Colonic mucosa (tissue), 4 donors: ENCODE data around the gene JDP2. TPM values are rescaled to one million over a fixed set of nuclear protein-coding genes. Genes with fewer than 3 reads are reported as not detected.

Experiments
- DNase-seq: peaks from one replicate; pipeline ENCODE4 v3.0.0-alpha.2; 2020
- H3K27ac ChIP-seq: fragments of 200-600 bp; one replicate; pipeline ENCODE4 v1.8.0; 2021
- H3K27me3 ChIP-seq: fragments of 200-600 bp; one replicate; pipeline ENCODE4 v1.8.0; 2021
- H3K36me3 ChIP-seq: fragments of 200-600 bp; one replicate; pipeline ENCODE4 v1.8.0; 2021
- H3K4me1 ChIP-seq: fragments of 200-600 bp; one replicate; pipeline ENCODE4 v1.8.0; 2021; ENCODE audit warnings: mild to moderate bottlenecking
- H3K4me3 ChIP-seq: fragments of 200-600 bp; one replicate; pipeline ENCODE4 v1.8.0; 2021
- H3K9ac ChIP-seq, 2 donors: one replicate each; pipeline ENCODE4 v1.7.0; 2013; ENCODE audit warnings: control low read depth in 2 of 2, low read depth in 2 of 2, low read length in 2 of 2
- H3K9me3 ChIP-seq: fragments of 200-600 bp; one replicate; pipeline ENCODE4 v1.8.0; 2021
- intact Hi-C: fragments of 100-400 bp; cut with DNase I; formaldehyde crosslinking; loops from one replicate; pipeline ENCODE4 v1.14.1; 2022
- total RNA-seq, 2 donors: library from RNA; stranded (reverse); fragmentation: NEBNext Ultra II Directional in 1 of 2; extraction: Animal tissue kit (Norgen Biotek cat#: 25700) in 1 of 2; gene quantifications; one replicate each; pipeline ENCODE4 v1.2.1, GENCODE V29; 2021
- TF ChIP-seq, protein P1 (sequence below): fragments of 200-600 bp; IDR thresholded peaks from one replicate; pipeline ENCODE4 v1.8.0; 2022; ENCODE audit warnings: antibody characterized with exemption, mild to moderate bottlenecking
- donor health status: healthy.
- donor health status: DM: no; HTN: no; CAD: no.
- donor health status: DM: no; HTN: no; CAD: no.

JDP2 gene
- total RNA-seq, 2 donors from 2014 or later = 19.4 to 37.1 TPM

DNA sequence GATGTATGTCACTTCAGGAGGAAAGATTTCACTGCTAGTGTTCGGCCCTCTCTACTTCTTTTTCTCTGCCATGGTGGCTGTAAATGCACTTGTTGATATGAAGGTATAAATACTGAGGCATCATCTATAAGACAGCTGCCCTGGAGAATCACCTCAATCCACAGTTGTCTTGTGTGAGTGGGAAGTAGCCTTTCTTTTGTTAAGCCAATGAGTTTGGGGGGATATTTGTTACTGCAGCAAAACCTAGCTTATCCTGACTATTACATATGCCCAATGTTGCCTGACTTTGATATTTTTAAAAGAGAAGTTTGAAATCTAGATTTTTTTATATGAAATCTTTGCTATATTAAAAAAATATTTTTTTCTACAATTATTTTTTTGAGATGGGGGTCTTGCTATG, 3.3 kb upstream of the JDP2 start:
- TF ChIP-seq, protein P1, sequence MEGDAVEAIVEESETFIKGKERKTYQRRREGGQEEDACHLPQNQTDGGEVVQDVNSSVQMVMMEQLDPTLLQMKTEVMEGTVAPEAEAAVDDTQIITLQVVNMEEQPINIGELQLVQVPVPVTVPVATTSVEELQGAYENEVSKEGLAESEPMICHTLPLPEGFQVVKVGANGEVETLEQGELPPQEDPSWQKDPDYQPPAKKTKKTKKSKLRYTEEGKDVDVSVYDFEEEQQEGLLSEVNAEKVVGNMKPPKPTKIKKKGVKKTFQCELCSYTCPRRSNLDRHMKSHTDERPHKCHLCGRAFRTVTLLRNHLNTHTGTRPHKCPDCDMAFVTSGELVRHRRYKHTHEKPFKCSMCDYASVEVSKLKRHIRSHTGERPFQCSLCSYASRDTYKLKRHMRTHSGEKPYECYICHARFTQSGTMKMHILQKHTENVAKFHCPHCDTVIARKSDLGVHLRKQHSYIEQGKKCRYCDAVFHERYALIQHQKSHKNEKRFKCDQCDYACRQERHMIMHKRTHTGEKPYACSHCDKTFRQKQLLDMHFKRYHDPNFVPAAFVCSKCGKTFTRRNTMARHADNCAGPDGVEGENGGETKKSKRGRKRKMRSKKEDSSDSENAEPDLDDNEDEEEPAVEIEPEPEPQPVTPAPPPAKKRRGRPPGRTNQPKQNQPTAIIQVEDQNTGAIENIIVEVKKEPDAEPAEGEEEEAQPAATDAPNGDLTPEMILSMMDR = no peak
- Histone ChIP-seq H3K9me3 (no peaks in the 10 kb centered on the region), H3K4me3 (no peak overlapping the region), H3K36me3 (no peaks in the 10 kb centered on the region), H3K27ac (no peak overlapping the region), H3K4me1 (peaks cover 4% of the 10 kb centered on the region), H3K9ac (no peak overlapping the region), H3K27me3 (no peaks in the 10 kb centered on the region)
- DNase-seq = no peak
- intact Hi-C loops = loop anchor here (10.0 kb wide), 1 partner anchor 50 kb away; no protein-coding TSS in a partner anchor

DNA sequence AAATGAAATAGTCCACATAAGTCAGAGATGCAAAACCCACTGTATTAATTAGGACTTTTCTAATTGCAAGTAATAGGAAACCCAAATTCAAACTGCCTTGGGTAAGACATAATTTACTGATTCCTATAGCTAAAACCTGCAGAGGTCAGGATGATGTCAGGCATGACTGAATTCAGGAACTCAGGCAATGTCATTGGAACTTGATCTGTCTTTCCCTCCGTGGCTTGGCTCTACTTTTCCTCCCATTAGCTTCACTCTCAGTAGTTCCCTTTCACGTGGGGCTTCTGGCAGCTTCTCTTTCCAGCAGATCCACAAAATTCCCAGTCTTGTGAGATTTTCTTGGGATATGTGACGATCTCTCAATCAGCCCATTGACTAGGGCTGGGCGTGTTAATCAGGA, 2.4 kb upstream of the JDP2 start:
- no peak overlapping the region for H3K27ac ChIP-seq
- no peak overlapping the region for H3K9ac ChIP-seq
- intact Hi-C loops = loop anchor here (10.0 kb wide), 1 partner anchor 49 kb away; no protein-coding TSS in a partner anchor
- H3K4me3 ChIP-seq = no peak overlapping the region
- H3K27me3 ChIP-seq = no peaks in the 10 kb centered on the region
- H3K9me3 ChIP-seq = no peaks in the 10 kb centered on the region
- peaks cover 11% of the 10 kb centered on the region for H3K4me1 ChIP-seq
- no peak for DNase-seq
- TF ChIP-seq, protein P1 = no peak
- no peaks in the 10 kb centered on the region for H3K36me3 ChIP-seq

DNA sequence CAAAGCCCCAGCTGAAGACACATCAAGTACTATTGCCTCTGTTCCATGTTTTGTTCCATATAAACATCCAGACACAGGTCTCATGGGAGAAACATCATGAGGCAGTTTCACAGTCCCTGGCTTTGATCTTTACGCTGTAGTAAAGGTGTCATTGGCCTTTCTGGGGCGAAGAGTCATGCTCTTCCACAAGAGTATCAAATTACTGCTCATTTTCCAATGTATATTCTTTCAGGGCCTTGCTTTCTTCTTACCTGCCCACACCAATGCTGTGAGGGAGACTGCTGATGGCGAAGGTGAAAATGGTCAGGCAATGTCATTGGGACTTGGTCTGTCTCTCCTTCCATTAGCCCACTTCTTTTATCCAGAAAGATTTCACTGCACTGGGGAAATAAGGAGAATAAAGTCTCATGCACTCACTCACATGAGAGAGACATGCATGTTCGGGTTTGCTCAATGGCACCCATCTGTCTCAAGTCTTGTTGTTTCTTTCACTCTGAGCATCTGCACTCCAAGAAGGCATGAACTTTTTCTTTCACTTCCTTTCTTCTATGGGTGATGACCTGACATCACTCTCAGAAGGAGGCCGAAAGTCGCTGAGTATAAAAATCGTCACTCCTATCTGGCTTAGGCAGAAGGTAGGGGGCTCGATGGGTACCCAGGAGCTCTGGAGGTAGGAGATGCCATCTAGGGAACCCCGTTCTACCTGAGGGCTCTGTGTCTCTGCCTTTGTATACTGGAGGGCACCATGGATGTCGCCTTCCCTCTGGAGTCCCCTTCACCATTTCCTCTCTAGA, 1.3 kb upstream of the JDP2 start:
- intact Hi-C loops = loop anchor here (10.0 kb wide), 1 partner anchor 48 kb away; no protein-coding TSS in a partner anchor
- Histone ChIP-seq H3K27ac (peak overlapping the region; percentile 73), H3K9ac (peak overlapping the region; percentile 71 to 79), H3K4me3 (peak overlapping the region; percentile 70), H3K9me3 (no peaks in the 10 kb centered on the region), H3K27me3 (no peaks in the 10 kb centered on the region), H3K4me1 (peaks cover 11% of the 10 kb centered on the region), H3K36me3 (no peaks in the 10 kb centered on the region)
- DNase-seq = no peak
- TF ChIP-seq, protein P1 = no peak

DNA sequence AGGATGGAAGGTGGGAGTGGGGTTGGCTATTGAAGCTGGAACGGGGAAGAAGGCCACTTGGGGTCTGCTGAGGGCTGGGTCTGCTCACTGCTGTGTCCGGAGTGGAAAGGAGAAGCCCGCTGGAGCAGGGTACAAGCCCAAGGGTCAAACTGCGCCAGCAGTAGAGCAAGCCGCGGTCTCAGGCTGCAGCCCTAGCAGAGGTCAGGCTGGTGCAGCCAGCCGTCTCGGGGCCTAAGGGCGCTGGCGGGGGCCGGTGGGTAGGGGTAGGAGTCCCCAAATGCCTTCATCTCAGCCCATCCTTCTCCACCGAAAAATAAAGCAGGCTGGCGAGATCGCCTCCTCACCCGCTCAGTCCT, 718 bp upstream of the JDP2 start:
- TF ChIP-seq, protein P1 = no peak
- H3K36me3 ChIP-seq = no peaks in the 10 kb centered on the region
- intact Hi-C loops = loop anchor here (10.0 kb wide), 1 partner anchor 48 kb away; no protein-coding TSS in a partner anchor
- peak overlapping the region; percentile 73 for H3K27ac ChIP-seq
- DNase-seq = no peak
- peaks cover 11% of the 10 kb centered on the region for H3K4me1 ChIP-seq
- peak overlapping the region; percentile 71 to 79 for H3K9ac ChIP-seq
- H3K4me3 ChIP-seq = peak overlapping the region; percentile 70
- H3K27me3 ChIP-seq = no peaks in the 10 kb centered on the region
- H3K9me3 ChIP-seq = no peaks in the 10 kb centered on the region

DNA sequence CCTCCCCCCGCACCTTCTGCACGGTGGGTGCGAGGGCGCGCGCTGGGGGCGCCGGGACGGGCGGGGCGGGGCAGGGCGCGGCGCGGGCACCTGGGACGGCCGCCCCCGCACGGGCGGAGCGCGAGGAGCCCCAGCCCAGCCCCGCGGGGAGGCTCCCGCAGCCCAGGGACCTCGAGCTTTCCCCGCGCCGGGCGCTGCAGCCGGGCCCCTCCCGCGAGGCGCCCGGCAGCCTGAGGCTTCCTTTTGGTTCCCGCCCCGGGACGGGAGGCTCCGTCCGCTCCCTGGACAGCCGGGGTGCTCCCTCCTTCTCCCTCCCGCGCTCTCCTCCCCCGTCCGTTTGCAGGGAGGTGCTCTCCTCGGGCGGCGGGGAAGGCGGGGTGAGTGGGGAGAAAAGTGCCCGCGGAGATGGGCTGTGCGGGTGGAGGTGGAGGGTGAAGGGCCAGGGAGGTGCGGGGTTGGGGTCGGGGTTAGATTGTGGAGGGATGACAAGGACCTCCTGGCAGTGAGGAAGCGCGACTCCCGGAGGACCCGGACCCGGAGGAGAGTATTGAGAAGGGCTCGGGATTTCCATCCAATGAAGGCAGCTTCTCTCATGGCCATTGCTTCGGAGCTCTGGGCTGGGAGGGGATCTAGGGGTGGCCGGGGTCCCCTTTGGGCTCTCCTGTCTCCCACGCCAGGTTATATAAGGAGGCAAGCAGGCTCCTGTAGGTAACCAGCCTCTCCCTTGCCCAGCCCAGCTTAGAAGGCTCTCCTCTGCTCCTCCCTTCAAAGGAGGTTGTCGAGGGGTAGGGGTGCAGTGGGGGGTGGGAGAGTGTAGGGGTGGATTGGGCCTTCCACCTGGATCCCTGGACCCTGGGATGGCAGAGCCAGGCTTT, 645 bp downstream of the JDP2 start:
- no peaks in the 10 kb centered on the region for H3K27me3 ChIP-seq
- H3K27ac ChIP-seq = peak overlapping the region; percentile 47
- peak; percentile 64 for DNase-seq
- TF ChIP-seq, protein P1 = no peak
- H3K9ac ChIP-seq = peak overlapping the region; percentile 71 to 82
- H3K36me3 ChIP-seq = no peaks in the 10 kb centered on the region
- peaks cover 11% of the 10 kb centered on the region for H3K4me1 ChIP-seq
- H3K4me3 ChIP-seq = peak overlapping the region; percentile 54
- intact Hi-C loops = loop anchor here (10.0 kb wide), 1 partner anchor 46 kb away; no protein-coding TSS in a partner anchor
- H3K9me3 ChIP-seq = no peaks in the 10 kb centered on the region
